ENCODE measurements around the gene TRPM3.

DNA sequence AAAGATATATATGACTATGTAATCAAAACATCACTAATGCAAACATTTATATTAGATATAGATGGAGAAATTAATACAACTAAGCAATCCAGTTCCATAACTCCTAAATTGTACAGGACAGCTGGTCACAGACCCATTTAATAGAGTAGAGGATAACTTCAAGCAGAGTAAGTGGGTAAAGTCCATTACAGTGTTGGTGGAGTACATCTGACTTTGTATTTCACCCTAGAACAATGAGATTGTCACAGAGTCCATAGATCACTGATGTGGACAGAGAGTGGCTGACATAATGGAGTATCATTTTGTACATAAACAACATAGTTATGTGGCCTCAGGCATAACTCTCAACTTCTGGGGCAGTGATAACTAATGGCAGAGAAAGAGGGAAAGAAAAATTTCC, 439.1 kb downstream of the TRPM3 start:
- TF ChIP-seq, protein P1, sequence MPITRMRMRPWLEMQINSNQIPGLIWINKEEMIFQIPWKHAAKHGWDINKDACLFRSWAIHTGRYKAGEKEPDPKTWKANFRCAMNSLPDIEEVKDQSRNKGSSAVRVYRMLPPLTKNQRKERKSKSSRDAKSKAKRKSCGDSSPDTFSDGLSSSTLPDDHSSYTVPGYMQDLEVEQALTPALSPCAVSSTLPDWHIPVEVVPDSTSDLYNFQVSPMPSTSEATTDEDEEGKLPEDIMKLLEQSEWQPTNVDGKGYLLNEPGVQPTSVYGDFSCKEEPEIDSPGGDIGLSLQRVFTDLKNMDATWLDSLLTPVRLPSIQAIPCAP (CRISPR knock-in tag; IDR thresholded peaks at IDR 0.05; ENCODE audit: borderline replicate concordance): no peak
- TF ChIP-seq, protein P2, sequence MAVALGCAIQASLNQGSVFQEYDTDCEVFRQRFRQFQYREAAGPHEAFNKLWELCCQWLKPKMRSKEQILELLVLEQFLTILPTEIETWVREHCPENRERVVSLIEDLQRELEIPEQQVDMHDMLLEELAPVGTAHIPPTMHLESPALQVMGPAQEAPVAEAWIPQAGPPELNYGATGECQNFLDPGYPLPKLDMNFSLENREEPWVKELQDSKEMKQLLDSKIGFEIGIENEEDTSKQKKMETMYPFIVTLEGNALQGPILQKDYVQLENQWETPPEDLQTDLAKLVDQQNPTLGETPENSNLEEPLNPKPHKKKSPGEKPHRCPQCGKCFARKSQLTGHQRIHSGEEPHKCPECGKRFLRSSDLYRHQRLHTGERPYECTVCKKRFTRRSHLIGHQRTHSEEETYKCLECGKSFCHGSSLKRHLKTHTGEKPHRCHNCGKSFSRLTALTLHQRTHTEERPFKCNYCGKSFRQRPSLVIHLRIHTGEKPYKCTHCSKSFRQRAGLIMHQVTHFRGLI (CRISPR knock-in tag; IDR thresholded peaks at IDR 0.05): no peak
- TF ChIP-seq TAF7 (tag; IDR thresholded peaks at IDR 0.05) (no peak), EGR1 (conservative IDR thresholded peaks at IDR 0.05) (no peak), NFE2L1 (tag; IDR thresholded peaks at IDR 0.05; ENCODE audit: borderline replicate concordance, low read depth) (no peak)
- TF ChIP-seq, protein P3, sequence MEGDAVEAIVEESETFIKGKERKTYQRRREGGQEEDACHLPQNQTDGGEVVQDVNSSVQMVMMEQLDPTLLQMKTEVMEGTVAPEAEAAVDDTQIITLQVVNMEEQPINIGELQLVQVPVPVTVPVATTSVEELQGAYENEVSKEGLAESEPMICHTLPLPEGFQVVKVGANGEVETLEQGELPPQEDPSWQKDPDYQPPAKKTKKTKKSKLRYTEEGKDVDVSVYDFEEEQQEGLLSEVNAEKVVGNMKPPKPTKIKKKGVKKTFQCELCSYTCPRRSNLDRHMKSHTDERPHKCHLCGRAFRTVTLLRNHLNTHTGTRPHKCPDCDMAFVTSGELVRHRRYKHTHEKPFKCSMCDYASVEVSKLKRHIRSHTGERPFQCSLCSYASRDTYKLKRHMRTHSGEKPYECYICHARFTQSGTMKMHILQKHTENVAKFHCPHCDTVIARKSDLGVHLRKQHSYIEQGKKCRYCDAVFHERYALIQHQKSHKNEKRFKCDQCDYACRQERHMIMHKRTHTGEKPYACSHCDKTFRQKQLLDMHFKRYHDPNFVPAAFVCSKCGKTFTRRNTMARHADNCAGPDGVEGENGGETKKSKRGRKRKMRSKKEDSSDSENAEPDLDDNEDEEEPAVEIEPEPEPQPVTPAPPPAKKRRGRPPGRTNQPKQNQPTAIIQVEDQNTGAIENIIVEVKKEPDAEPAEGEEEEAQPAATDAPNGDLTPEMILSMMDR (IDR thresholded peaks at IDR 0.05 in 2 of 3, conservative IDR thresholded peaks at IDR 0.05 in 1 of 3; ENCODE audit: insufficient read depth in 2 of 3, low read depth in 1 of 3, low read length in 3 of 3): no peak

Measured in K562 (cell line).